ENCODE measurements around the gene ZIC3. TPM values are rescaled to one million over a fixed set of nuclear protein-coding genes. Genes with fewer than 3 reads are reported as not detected.

ZIC3 gene
- total RNA-seq, 1 experiment from 2014 or later = 8.9 TPM

DNA sequence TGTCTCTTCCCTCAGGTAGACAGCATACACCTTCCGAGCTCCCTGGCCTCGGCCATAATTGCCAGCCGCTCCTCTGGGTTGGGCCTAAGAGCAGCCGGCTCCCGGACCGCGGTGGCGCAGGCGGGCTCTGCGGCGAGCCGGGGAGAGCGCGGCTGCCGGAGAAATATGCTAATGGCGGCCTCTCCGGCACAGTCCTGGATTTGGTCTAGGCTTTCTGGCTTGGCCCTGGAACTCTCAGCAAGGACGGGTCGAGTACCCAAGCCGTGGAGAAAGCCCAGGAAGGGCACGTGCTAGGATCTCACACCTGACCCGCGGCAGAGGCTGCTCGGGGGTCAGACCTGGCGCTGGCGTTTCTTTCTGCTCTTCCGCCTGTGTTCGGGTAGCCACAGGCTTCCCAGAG, 18.6 kb upstream of the ZIC3 start:
- TF ChIP-seq EZH2 (IDR thresholded peaks at IDR 0.05; ENCODE audit: borderline replicate concordance, low read depth, low read length, poor library complexity, severe bottlenecking) (no peak), CTCF (conservative IDR thresholded peaks at IDR 0.05; ENCODE audit: low read depth, low read length) (no peak)
- Histone ChIP-seq H3K27ac (ENCODE audit: low read depth, low read length, poor library complexity, severe bottlenecking) (no peak overlapping the region), H3K36me3 (ENCODE audit: insufficient read depth, low read length, poor library complexity, severe bottlenecking) (no peaks in the 10 kb centered on the region), H3K4me1 (ENCODE audit: insufficient read depth, low read length, poor library complexity, severe bottlenecking) (no peaks in the 10 kb centered on the region), H3K4me3 (ENCODE audit: low read depth, low read length, poor library complexity, severe bottlenecking) (no peak overlapping the region), H3K9me3 (ENCODE audit: low read depth, low read length, poor library complexity, severe bottlenecking) (no peaks in the 10 kb centered on the region), H3K27me3 (replicated peaks; ENCODE audit: insufficient read depth, low read depth, low read length, poor library complexity) (no peaks in the 10 kb centered on the region)
- intact Hi-C loops (cut with micrococcal nuclease; ENCODE audit: unreplicated experiment) = no loop called here
- ChIA-PET POLR2A (ENCODE audit: low non-redundant PET) (no interaction called here), CTCF (no interaction called here)
- BruUV-seq (replicated peaks) = no TSS peak
- no peak for DNase-seq (ENCODE audit: low spot score)

GRCh38 chrX:137548261-137548660, 17.7 kb upstream of the ZIC3 start:
- ChIA-PET POLR2A (ENCODE audit: low non-redundant PET) (interaction anchor here (0.6 kb wide), 1 partner anchor 153 kb away, joined by 6 read pairs; no protein-coding TSS in a partner anchor), CTCF (no interaction called here)
- no peak for DNase-seq (ENCODE audit: low spot score)
- TF ChIP-seq CTCF (conservative IDR thresholded peaks at IDR 0.05; ENCODE audit: low read depth, low read length) (no peak), EZH2 (IDR thresholded peaks at IDR 0.05; ENCODE audit: borderline replicate concordance, low read depth, low read length, poor library complexity, severe bottlenecking) (no peak)
- Histone ChIP-seq H3K4me1 (ENCODE audit: insufficient read depth, low read length, poor library complexity, severe bottlenecking) (no peaks in the 10 kb centered on the region), H3K36me3 (ENCODE audit: insufficient read depth, low read length, poor library complexity, severe bottlenecking) (no peaks in the 10 kb centered on the region), H3K4me3 (ENCODE audit: low read depth, low read length, poor library complexity, severe bottlenecking) (no peak overlapping the region), H3K9me3 (ENCODE audit: low read depth, low read length, poor library complexity, severe bottlenecking) (no peaks in the 10 kb centered on the region), H3K27me3 (replicated peaks; ENCODE audit: insufficient read depth, low read depth, low read length, poor library complexity) (no peaks in the 10 kb centered on the region), H3K27ac (ENCODE audit: low read depth, low read length, poor library complexity, severe bottlenecking) (no peak overlapping the region)
- BruUV-seq (replicated peaks) = no TSS peak
- intact Hi-C loops (cut with micrococcal nuclease; ENCODE audit: unreplicated experiment) = no loop called here

DNA sequence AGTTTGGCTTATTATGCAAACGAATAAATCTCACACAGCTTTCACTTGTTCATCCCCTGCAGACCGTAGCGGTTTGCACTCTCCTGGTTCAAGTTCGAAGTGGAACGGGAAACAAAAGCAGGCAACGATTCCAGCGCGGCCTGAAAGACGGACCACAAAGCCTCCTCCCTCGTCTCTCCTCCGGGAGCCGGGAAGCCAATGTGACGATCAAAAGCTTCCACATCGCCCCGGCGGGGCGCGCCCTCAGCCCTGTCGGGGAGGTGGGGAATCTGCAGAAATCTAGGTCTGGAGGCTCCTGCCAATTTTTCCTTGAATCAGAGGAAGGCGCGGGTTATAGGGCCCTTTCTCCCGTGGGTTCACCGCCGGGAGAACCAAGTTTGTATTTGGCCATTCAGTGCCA, 16.9 kb upstream of the ZIC3 start:
- no peak for DNase-seq (ENCODE audit: low spot score)
- no peaks in the 10 kb centered on the region for H3K9me3 ChIP-seq (ENCODE audit: low read depth, low read length, poor library complexity, severe bottlenecking)
- H3K4me1 ChIP-seq (ENCODE audit: insufficient read depth, low read length, poor library complexity, severe bottlenecking) = no peaks in the 10 kb centered on the region
- TF ChIP-seq EZH2 (IDR thresholded peaks at IDR 0.05; ENCODE audit: borderline replicate concordance, low read depth, low read length, poor library complexity, severe bottlenecking) (no peak), CTCF (conservative IDR thresholded peaks at IDR 0.05; ENCODE audit: low read depth, low read length) (no peak)
- H3K4me3 ChIP-seq (ENCODE audit: low read depth, low read length, poor library complexity, severe bottlenecking) = no peak overlapping the region
- ChIA-PET CTCF (no interaction called here), POLR2A (ENCODE audit: low non-redundant PET) (no interaction called here)
- H3K36me3 ChIP-seq (ENCODE audit: insufficient read depth, low read length, poor library complexity, severe bottlenecking) = no peaks in the 10 kb centered on the region
- intact Hi-C loops (cut with micrococcal nuclease; ENCODE audit: unreplicated experiment) = no loop called here
- no TSS peak for BruUV-seq (replicated peaks)
- H3K27me3 ChIP-seq (replicated peaks; ENCODE audit: insufficient read depth, low read depth, low read length, poor library complexity) = no peaks in the 10 kb centered on the region
- H3K27ac ChIP-seq (ENCODE audit: low read depth, low read length, poor library complexity, severe bottlenecking) = no peak overlapping the region
